Right renal cortex interstitium (tissue), 3 donors: ENCODE data around the gene LENG1. TPM values are rescaled to one million over a fixed set of nuclear protein-coding genes. Genes with fewer than 3 reads are reported as not detected.
"Not testable (repeated sequence)": the region's sequence is repeated elsewhere in the genome, so short reads cannot be mapped to it uniquely, and the experiment has no call there.

Experiments used
- DNase-seq, 3 donors: peaks; one replicate each; pipeline ENCODE4 v3.0.0-alpha.2; 2013; ENCODE audit warnings: low read depth in 3 of 3, low spot score in 2 of 3
- polyA plus RNA-seq, 3 donors: library from polyadenylated mRNA; unstranded; fragments of 120-200 nt; gene quantifications; one replicate each; pipeline ENCODE4 v1.2.1, GENCODE V29; 2013; ENCODE audit not compliant: insufficient read length in 3 of 3

Gene LENG1
- polyA plus RNA-seq, 3 donors = 7.3 to 7.6 (median 7.6) TPM

- peak; percentile 100 for DNase-seq
Observed at GRCh38 chr19:54189735-54190502, 30.4 kb upstream of the LENG1 start.

GRCh38 chr19:54189145-54189734 is 29.7 kb upstream of the LENG1 start, which contains the start of gene MBOAT7:
Gene MBOAT7, minus strand, starts transcription at chr19:54189580. Its CDS starts 1,072 bp downstream, at chr19:54188508.
- DNase-seq = no peak

GRCh38 chr19:54188215-54188871 is 28.8 kb upstream of the LENG1 start:
- no peak for DNase-seq

- DNase-seq = no peak
Observed at GRCh38 chr19:54186934-54187381, 27.4 kb upstream of the LENG1 start.

- DNase-seq = no peak
Observed at GRCh38 chr19:54186351-54186750, 26.8 kb upstream of the LENG1 start.

- DNase-seq = no peak
Observed at GRCh38 chr19:54183431-54183830, 23.9 kb upstream of the LENG1 start.

GRCh38 chr19:54181894-54182293 is 22.4 kb upstream of the LENG1 start:
- not testable (repeated sequence) for DNase-seq

- DNase-seq = no peak
Observed at GRCh38 chr19:54180691-54181091, 21.2 kb upstream of the LENG1 start.

- peak in 2 of 3 donors; percentile 61 to 75 for DNase-seq
Observed at GRCh38 chr19:54179921-54180461, 20.5 kb upstream of the LENG1 start.

- DNase-seq = no peak
Observed at GRCh38 chr19:54179262-54179852, 19.8 kb upstream of the LENG1 start.

GRCh38 chr19:54178581-54179261 is 19.2 kb upstream of the LENG1 start:
- DNase-seq = no peak

GRCh38 chr19:54173951-54174834 is 14.7 kb upstream of the LENG1 start:
- DNase-seq = no peak

GRCh38 chr19:54173359-54173699 is 13.8 kb upstream of the LENG1 start:
- DNase-seq = no peak

- DNase-seq = no peak
Observed at GRCh38 chr19:54172471-54173358, 13.2 kb upstream of the LENG1 start, which contains the start of gene TMC4. Gene TMC4, minus strand, starts transcription at chr19:54173160. Its CDS starts 43 bp downstream, at chr19:54173117.

- DNase-seq = not testable (repeated sequence)
Observed at GRCh38 chr19:54171736-54172431, 12.4 kb upstream of the LENG1 start.

- DNase-seq = no peak
Observed at GRCh38 chr19:54169149-54169740, 9.7 kb upstream of the LENG1 start.

GRCh38 chr19:54168174-54168917 is 8.8 kb upstream of the LENG1 start:
- peak in 2 of 3 donors; percentile 76 to 82 for DNase-seq
